ENCODE data around the gene SENP3.

DNA sequence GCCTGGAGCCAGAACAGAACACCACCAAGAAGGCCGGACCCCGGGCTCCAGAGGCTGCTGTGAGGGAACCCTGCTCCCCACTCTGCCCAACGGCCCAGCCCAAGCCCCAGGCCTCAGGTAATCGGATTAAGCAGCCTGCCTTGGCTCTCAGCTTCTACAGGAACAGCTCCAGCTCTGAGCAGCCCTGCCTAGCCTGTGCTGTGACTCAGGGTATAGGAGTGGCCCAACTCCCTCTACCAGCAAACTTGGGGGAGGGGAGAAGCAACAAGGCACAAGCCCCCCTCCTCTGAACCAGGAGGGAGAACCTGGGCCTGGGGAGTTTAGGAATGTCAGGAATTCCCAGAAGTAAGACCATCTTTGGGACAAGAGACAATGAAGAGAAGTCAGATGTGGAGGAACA lies 29.0 kb downstream of the SENP3 start:
- TF ChIP-seq, protein P1, sequence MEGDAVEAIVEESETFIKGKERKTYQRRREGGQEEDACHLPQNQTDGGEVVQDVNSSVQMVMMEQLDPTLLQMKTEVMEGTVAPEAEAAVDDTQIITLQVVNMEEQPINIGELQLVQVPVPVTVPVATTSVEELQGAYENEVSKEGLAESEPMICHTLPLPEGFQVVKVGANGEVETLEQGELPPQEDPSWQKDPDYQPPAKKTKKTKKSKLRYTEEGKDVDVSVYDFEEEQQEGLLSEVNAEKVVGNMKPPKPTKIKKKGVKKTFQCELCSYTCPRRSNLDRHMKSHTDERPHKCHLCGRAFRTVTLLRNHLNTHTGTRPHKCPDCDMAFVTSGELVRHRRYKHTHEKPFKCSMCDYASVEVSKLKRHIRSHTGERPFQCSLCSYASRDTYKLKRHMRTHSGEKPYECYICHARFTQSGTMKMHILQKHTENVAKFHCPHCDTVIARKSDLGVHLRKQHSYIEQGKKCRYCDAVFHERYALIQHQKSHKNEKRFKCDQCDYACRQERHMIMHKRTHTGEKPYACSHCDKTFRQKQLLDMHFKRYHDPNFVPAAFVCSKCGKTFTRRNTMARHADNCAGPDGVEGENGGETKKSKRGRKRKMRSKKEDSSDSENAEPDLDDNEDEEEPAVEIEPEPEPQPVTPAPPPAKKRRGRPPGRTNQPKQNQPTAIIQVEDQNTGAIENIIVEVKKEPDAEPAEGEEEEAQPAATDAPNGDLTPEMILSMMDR (IDR thresholded peaks at IDR 0.05), result no peak
- TF ChIP-seq POLR2AphosphoS5 (IDR thresholded peaks at IDR 0.05; ENCODE audit: low read depth, low read length), result 0 out of 2 replicates have a peak, but pooled peaks have one; percentile 16

Data from Panc1 (cell line).